Gastrocnemius medialis (tissue), 4 donors: ENCODE results near the gene TBC1D5.
"Not testable (repeated sequence)": the region's sequence is repeated elsewhere in the genome, so short reads cannot be mapped to it uniquely, and the experiment has no call there.

Experiments used
- CTCF ChIP-seq, 5 experiments: fragments of 450-650 bp in 3 of 5; fragments of 200-600 bp in 2 of 5; sonication (generic) in 2 of 5; IDR thresholded peaks in 4 of 5; conservative IDR thresholded peaks in 1 of 5; 1 replicate in 4 of 5; 2 replicates in 1 of 5; pipeline ENCODE4 v1.5.1; 2016 to 2019; ENCODE audit warnings: antibody characterized with exemption in 5 of 5, mild to moderate bottlenecking in 3 of 5, moderate library complexity in 3 of 5
- POLR2A ChIP-seq, 2 donors: fragments of 450-650 bp; IDR thresholded peaks; one replicate each; pipeline ENCODE4 v1.6.1; 2017; ENCODE audit warnings: antibody characterized with exemption in 2 of 2, mild to moderate bottlenecking in 2 of 2, moderate library complexity in 2 of 2

- not testable (repeated sequence) for TF ChIP-seq CTCF (IDR thresholded peaks at IDR 0.05 in 4 of 5, conservative IDR thresholded peaks at IDR 0.05 in 1 of 5); POLR2A (IDR thresholded peaks at IDR 0.05)
Observed at GRCh38 chr3:17693670-17693999, 48.8 kb downstream of the TBC1D5 start.
